ENCODE data around the gene ZBTB2.

- TF ChIP-seq POLR2A (IDR thresholded peaks at IDR 0.05) (no peak), CTCF (IDR thresholded peaks at IDR 0.05) (no peak), EP300 (IDR thresholded peaks at IDR 0.05) (no peak), POLR2AphosphoS5 (IDR thresholded peaks at IDR 0.05) (no peak)
These were observed 17.9 kb upstream of the ZBTB2 start for GRCh38 chr6:151409260-151409659.
